Measurements from ENCODE around the gene ASIC1. TPM values are rescaled to one million over a fixed set of nuclear protein-coding genes. Genes with fewer than 3 reads are reported as not detected.

ASIC1 gene
- total and polyA plus RNA-seq, 2 of the 4 experiments (the other 2 are of a cell fraction): 1.6 to 9.9 TPM

DNA sequence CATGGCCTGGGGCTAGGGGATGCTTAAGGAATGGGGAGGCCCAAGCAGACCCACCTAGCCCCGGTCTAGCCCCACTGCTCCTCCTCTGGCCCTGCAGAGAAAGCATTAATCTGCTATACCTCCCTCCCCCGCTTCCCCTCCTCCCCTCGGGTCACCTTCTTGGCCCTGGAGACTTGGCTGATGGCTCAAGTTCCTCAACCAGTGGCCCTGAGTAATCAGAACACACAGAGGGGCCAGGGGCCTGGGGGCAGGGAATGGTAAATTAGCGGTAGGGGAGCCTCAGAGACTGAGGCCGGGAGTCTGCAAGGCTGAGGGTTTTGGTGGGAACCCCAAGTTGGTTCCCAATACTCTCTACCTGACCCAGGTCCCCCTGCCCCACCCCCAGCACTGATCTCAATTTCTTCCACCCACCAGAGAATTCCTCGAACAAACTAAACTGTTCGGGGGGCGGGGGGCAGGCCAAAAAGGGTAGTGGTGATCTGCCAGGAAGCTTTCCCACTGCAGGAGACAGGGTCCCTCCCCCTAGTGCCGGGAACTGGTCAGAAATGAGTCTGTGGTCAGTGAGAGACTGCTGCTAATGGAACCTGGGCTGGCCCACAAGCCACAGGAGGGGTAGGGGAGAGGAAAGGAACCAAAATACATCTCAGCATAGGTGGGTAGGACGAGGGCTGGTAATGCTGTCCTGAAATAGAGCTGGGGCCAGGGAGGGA is 15.0 kb downstream of the ASIC1 start:
- Histone ChIP-seq H3K9ac (ENCODE audit: low read depth, low read length) (no peak overlapping the region), H3K23ac (ENCODE audit: low read depth, low read length) (no peak overlapping the region), H2BK15ac (ENCODE audit: low read depth, low read length) (no peak overlapping the region), H3K4ac (ENCODE audit: low read depth, low read length) (no peak overlapping the region; the same call in 1 of the 2 replicates), H3K14ac (replicated peaks; ENCODE audit: low read depth, low read length) (no peak overlapping the region), H3K4me2 (ENCODE audit: low read depth, low read length) (no peak overlapping the region), H3K4me1 (ENCODE audit: control insufficient read depth, insufficient read depth, low read length) (peaks cover 3% of the 10 kb centered on the region; the same call in 1 of the 2 replicates), H3K18ac (ENCODE audit: low read depth, low read length) (no peak overlapping the region), H2BK5ac (ENCODE audit: low read depth, low read length, poor library complexity, severe bottlenecking) (no peak overlapping the region), H2AK9ac (replicated peaks; ENCODE audit: low read depth, low read length, poor library complexity) (no peak overlapping the region), H3K27me3 (ENCODE audit: control insufficient read depth, insufficient read depth, low read length) (no peaks in the 10 kb centered on the region), H2AFZ (replicated peaks; ENCODE audit: low read length, poor library complexity) (no peak overlapping the region), H4K91ac (ENCODE audit: insufficient read depth, low read depth, low read length) (no peak overlapping the region), H3K36me3 (ENCODE audit: control insufficient read depth, insufficient read depth, low read length) (no peaks in the 10 kb centered on the region), H2AK5ac (ENCODE audit: low read depth, low read length) (no peak overlapping the region), H2BK120ac (ENCODE audit: low read depth, low read length) (no peak overlapping the region), H3K27ac (ENCODE audit: insufficient read depth, low read length) (no peak overlapping the region), H4K8ac (ENCODE audit: low read depth in 2 of 2, low read length in 2 of 2) (no peak overlapping the region), H3K56ac (ENCODE audit: extremely low read depth, insufficient read depth, low read length) (no peak overlapping the region), H3K9me1 (ENCODE audit: insufficient read depth, low read length) (no peaks in the 10 kb centered on the region), H4K20me1 (ENCODE audit: insufficient read depth, low read length) (no peaks in the 10 kb centered on the region; the same call in 1 of the 2 replicates), H2BK20ac (ENCODE audit: low read depth, low read length) (no peak overlapping the region), H3K79me1 (ENCODE audit: low read depth in 1 of 2, low read length in 2 of 2) (no peaks in the 10 kb centered on the region), H3K4me3 (ENCODE audit: insufficient read depth, low read depth, low read length) (no peak overlapping the region), H4K5ac (ENCODE audit: low read depth, low read length) (no peak overlapping the region), H3K9me3 (ENCODE audit: control insufficient read depth, insufficient read depth, low read length) (no peaks in the 10 kb centered on the region)
- in situ Hi-C loops (cut with MboI; ENCODE audit: low sequenced_read_pairs) (no loop called here), dilution Hi-C loops (cut with HindIII; ENCODE audit: low sequenced_read_pairs, unreplicated experiment) (no loop called here), intact Hi-C loops (cut with micrococcal nuclease) (no loop called here)
- 56% methylated on average over 1 of the region's 10 CpGs; no CpG with 5 or more reads in 1 of the 2 experiments for WGBS, 2 experiments (ENCODE audit: extremely low coverage in 2 of 2, insufficient read length in 1 of 2)
- BruUV-seq (replicated peaks): no TSS peak
- no peak for ATAC-seq (ENCODE audit: low read depth)
- TF ChIP-seq RCOR1 (IDR thresholded peaks at IDR 0.05; ENCODE audit: insufficient replicate concordance, low read length): no peak
- TF ChIP-seq, protein P1, sequence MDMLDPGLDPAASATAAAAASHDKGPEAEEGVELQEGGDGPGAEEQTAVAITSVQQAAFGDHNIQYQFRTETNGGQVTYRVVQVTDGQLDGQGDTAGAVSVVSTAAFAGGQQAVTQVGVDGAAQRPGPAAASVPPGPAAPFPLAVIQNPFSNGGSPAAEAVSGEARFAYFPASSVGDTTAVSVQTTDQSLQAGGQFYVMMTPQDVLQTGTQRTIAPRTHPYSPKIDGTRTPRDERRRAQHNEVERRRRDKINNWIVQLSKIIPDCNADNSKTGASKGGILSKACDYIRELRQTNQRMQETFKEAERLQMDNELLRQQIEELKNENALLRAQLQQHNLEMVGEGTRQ (IDR thresholded peaks at IDR 0.05; ENCODE audit: low read depth, low read length): no peak
- TF ChIP-seq, protein P2, sequence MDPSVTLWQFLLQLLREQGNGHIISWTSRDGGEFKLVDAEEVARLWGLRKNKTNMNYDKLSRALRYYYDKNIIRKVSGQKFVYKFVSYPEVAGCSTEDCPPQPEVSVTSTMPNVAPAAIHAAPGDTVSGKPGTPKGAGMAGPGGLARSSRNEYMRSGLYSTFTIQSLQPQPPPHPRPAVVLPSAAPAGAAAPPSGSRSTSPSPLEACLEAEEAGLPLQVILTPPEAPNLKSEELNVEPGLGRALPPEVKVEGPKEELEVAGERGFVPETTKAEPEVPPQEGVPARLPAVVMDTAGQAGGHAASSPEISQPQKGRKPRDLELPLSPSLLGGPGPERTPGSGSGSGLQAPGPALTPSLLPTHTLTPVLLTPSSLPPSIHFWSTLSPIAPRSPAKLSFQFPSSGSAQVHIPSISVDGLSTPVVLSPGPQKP (IDR thresholded peaks at IDR 0.05; ENCODE audit: borderline replicate concordance, low read depth, low read length): no peak
- TF ChIP-seq NFE2L2 (IDR thresholded peaks at IDR 0.05; ENCODE audit: low read depth, low read length): no peak
- no peak for TF ChIP-seq FOS (IDR thresholded peaks at IDR 0.05; ENCODE audit: low read depth, low read length)
- no peak for TF ChIP-seq RAD21 (IDR thresholded peaks at IDR 0.05; ENCODE audit: low read length)
- TF ChIP-seq CEBPB (IDR thresholded peaks at IDR 0.05; ENCODE audit: low read depth, low read length): no peak
- no peak for TF ChIP-seq BHLHE40 (IDR thresholded peaks at IDR 0.05; ENCODE audit: low read depth, low read length)
- no peak for TF ChIP-seq SMC3 (IDR thresholded peaks at IDR 0.05; ENCODE audit: low read depth, low read length)
- TF ChIP-seq, protein P3, sequence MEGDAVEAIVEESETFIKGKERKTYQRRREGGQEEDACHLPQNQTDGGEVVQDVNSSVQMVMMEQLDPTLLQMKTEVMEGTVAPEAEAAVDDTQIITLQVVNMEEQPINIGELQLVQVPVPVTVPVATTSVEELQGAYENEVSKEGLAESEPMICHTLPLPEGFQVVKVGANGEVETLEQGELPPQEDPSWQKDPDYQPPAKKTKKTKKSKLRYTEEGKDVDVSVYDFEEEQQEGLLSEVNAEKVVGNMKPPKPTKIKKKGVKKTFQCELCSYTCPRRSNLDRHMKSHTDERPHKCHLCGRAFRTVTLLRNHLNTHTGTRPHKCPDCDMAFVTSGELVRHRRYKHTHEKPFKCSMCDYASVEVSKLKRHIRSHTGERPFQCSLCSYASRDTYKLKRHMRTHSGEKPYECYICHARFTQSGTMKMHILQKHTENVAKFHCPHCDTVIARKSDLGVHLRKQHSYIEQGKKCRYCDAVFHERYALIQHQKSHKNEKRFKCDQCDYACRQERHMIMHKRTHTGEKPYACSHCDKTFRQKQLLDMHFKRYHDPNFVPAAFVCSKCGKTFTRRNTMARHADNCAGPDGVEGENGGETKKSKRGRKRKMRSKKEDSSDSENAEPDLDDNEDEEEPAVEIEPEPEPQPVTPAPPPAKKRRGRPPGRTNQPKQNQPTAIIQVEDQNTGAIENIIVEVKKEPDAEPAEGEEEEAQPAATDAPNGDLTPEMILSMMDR (conservative IDR thresholded peaks at IDR 0.05; ENCODE audit: low read depth, low read length): no peak
- no peak for TF ChIP-seq RFX5 (IDR thresholded peaks at IDR 0.05; ENCODE audit: low read depth, low read length)
- no peak for TF ChIP-seq CHD1 (IDR thresholded peaks at IDR 0.05; ENCODE audit: low read depth, low read length)
- no peak for TF ChIP-seq MAFK (IDR thresholded peaks at IDR 0.05; ENCODE audit: low read depth, low read length)
- no peak for TF ChIP-seq MAZ (IDR thresholded peaks at IDR 0.05; ENCODE audit: borderline replicate concordance, low read depth, low read length)
- TF ChIP-seq POLR2A (IDR thresholded peaks at IDR 0.05; ENCODE audit: low read depth, low read length): no peak
- no peak for TF ChIP-seq MXI1 (IDR thresholded peaks at IDR 0.05; ENCODE audit: borderline replicate concordance, low read depth, low read length)
- ChIA-PET POLR2A (ENCODE audit: unreplicated experiment) (no interaction called here), CTCF (no interaction called here)
- no peak for DNase-seq

Data from IMR-90 (cell line).